Heart left ventricle (tissue), 16 donors: Measurements from ENCODE around the gene TP53I3. TPM values are rescaled to one million over a fixed set of nuclear protein-coding genes. Genes with fewer than 3 reads are reported as not detected.
"Not testable (repeated sequence)": the region's sequence is repeated elsewhere in the genome, so short reads cannot be mapped to it uniquely, and the experiment has no call there.

Source experiments
- ATAC-seq, 4 donors: fragments of 200-7000 bp; cut with Tn5 transposase; one replicate each; pipeline ENCODE4 v1.9.1; 2020 to 2022; ENCODE audit warnings: moderate library complexity in 4 of 4, mild to moderate bottlenecking in 3 of 4, moderate number of reproducible peaks in 1 of 4
- DNase-seq, 5 donors: peaks; one replicate each; pipeline ENCODE4 v3.0.0-alpha.2; 2020
- H3K27ac ChIP-seq, 12 donors: fragments of 200-600 bp; sonication (generic) in 4 of 12; one replicate each; pipeline versions ENCODE4 v1.5.0 to v1.8.0; 2016 to 2022; ENCODE audit warnings: mild to moderate bottlenecking in 2 of 12
- H3K27me3 ChIP-seq, 9 donors: fragments of 200-600 bp; sonication (generic) in 2 of 9; one replicate each; pipeline versions ENCODE4 v1.5.1 to v1.8.0; 2016 to 2022; ENCODE audit warnings: mild to moderate bottlenecking in 3 of 9
- H3K36me3 ChIP-seq, 9 donors: fragments of 200-600 bp; sonication (generic) in 2 of 9; one replicate each; pipeline versions ENCODE4 v1.5.0 to v1.8.0; 2018 to 2022; ENCODE audit warnings: mild to moderate bottlenecking in 2 of 9
- H3K4me1 ChIP-seq, 12 donors: fragments of 200-600 bp; sonication (generic) in 4 of 12; one replicate each; pipeline versions ENCODE4 v1.5.0 to v1.8.0; 2016 to 2022; ENCODE audit warnings: mild to moderate bottlenecking in 3 of 12
- H3K4me3 ChIP-seq, 12 donors: fragments of 200-600 bp; sonication (generic) in 4 of 12; one replicate each; pipeline versions ENCODE4 v1.5.0 to v1.8.0; 2017 to 2022; ENCODE audit warnings: mild to moderate bottlenecking in 9 of 12, moderate library complexity in 4 of 12
- H3K9me3 ChIP-seq, 12 donors: fragments of 200-600 bp; sonication (generic) in 4 of 12; one replicate each; pipeline versions ENCODE4 v1.5.0 to v1.8.0; 2016 to 2022; ENCODE audit warnings: mild to moderate bottlenecking in 1 of 12
- CTCF ChIP-seq, 12 donors: fragments of 200-600 bp; sonication (generic) in 4 of 12; IDR thresholded peaks; one replicate each; pipeline versions ENCODE4 v1.5.0 to v1.8.0; 2018 to 2022; ENCODE audit warnings: antibody characterized with exemption in 12 of 12, mild to moderate bottlenecking in 5 of 12
- POLR2A ChIP-seq, 2 donors: fragments of 450-650 bp; IDR thresholded peaks; one replicate each; pipeline ENCODE4 v1.6.1; 2017; ENCODE audit warnings: antibody characterized with exemption in 2 of 2, mild to moderate bottlenecking in 2 of 2, moderate library complexity in 2 of 2
- WGBS, 4 donors: extraction: QIAGEN DNeasy Blood & Tissue Kit in 2 of 4; methylation state at CpG; one replicate each; pipeline versions ENCODE4 v1.1.5 to v1.1.7; 2013 to 2018; 5-methylcytosine and 5-hydroxymethylcytosine counted together
- intact Hi-C, 10 donors: fragments of 100-400 bp; cut with DNase I; formaldehyde crosslinking; loops; one replicate each; pipeline versions ENCODE4 v1.11.1 to v1.14.2; 2022
- polyA plus RNA-seq, 2 donors: library from polyadenylated mRNA; stranded (reverse); fragments of 200-250 nt; gene quantifications; one replicate each; pipeline ENCODE4 v1.2.3, GENCODE V29; 2013
- total RNA-seq, 9 donors: library from RNA; depleted of rRNA in 2 of 9; stranded (reverse); fragments of >200 nt in 2 of 9; fragmentation: NEBNext Ultra II Directional in 3 of 9; extraction: Animal tissue kit (Norgen Biotek cat#: 25700) in 3 of 9; gene quantifications; one replicate each; pipeline versions ENCODE4 v1.1.0 to v1.2.4, GENCODE V29; 2016 to 2023
- donor health status: ischemic (EF 13 %, LVEDD 7.1; RV severe dilation, severe dysfunction).
- donor health status: healthy with polysubstance abuse.
- donor health status: DM: no; HTN: yes; CAD: no.
- donor health status: DM: no; HTN: no; CAD: no.
- donor health status: ischemic (EF 25% LVEDD 6.9; RV normal size, moderate dysfunction).
- donor health status: ischemic (EF 25% LVEDD 5.7; RV mildly dilated, moderate dysfunction).
- donor health status: healthy.
- donor health status: DM: yes; HTN: yes; CAD: no.
- donor health status: ischemic (EF 35%, LVEDD 5.7; RV mildly dilated, moderate dysfunction).
- donor health status: nonischemic (EF 11% LVEDD 7.7; RV severe dilation, severe dysfunction).
- donor health status: DM: yes; HTN: yes; CAD: no.
- donor health status: PGD.
- donor health status: ischemic (EF 29% LVEDD 5.4; RV normal size, mild dysfunction).
- donor health status: nonischemic (EF 23%, LVEDD 6.1; RV moderate dilation, normal function).

Gene TP53I3
- total and polyA plus RNA-seq, 11 donors: 4.7 to 23.3 (median 13.9) TPM

GRCh38 chr2:24101992-24102391 lies 17.4 kb upstream of the TP53I3 start:
- 71 to 95% (median 84%) methylated on average over 2 of the region's 2 CpGs for WGBS, 4 donors
- Histone ChIP-seq H3K27me3 (no peaks in the 10 kb centered on the region), H3K27ac (no peak overlapping the region), H3K4me1 (peaks cover 0 to 3% (median 0%) of the 10 kb centered on the region in 12 donors), H3K9me3 (peaks cover 0 to 13% (median 0%) of the 10 kb centered on the region in 12 donors), H3K36me3 (peaks cover 0 to 7% (median 0%) of the 10 kb centered on the region in 9 donors), H3K4me3 (no peak overlapping the region)
- TF ChIP-seq CTCF (IDR thresholded peaks at IDR 0.05): no peak
- intact Hi-C loops: no loop called here
- ATAC-seq: no peak
- no peak for DNase-seq

- H3K27me3 ChIP-seq, ATAC-seq, DNase-seq, H3K9me3 ChIP-seq, H3K4me1 ChIP-seq, H3K27ac ChIP-seq, intact Hi-C loops, H3K4me3 ChIP-seq: not testable (repeated sequence)
- peaks cover 0 to 19% (median 7%) of the 10 kb centered on the region in 9 donors for H3K36me3 ChIP-seq
- 91 to 95% (median 92%) methylated on average over 2 of the region's 2 CpGs for WGBS, 4 donors
Observed at GRCh38 chr2:24100732-24101131, 16.1 kb upstream of the TP53I3 start.

GRCh38 chr2:24095171-24095677 lies 10.6 kb upstream of the TP53I3 start:
- H3K36me3 ChIP-seq: peaks cover 0 to 28% (median 12%) of the 10 kb centered on the region in 9 donors
- DNase-seq, H3K27ac ChIP-seq, H3K4me1 ChIP-seq, H3K27me3 ChIP-seq, intact Hi-C loops, H3K9me3 ChIP-seq, H3K4me3 ChIP-seq, ATAC-seq: not testable (repeated sequence)
- WGBS, 4 donors: 76 to 89% (median 83%) methylated on average over 8 to 17 of the region's 17 CpGs

- DNase-seq, H3K27ac ChIP-seq, intact Hi-C loops, ATAC-seq, H3K4me1 ChIP-seq, H3K9me3 ChIP-seq, H3K27me3 ChIP-seq, H3K4me3 ChIP-seq: not testable (repeated sequence)
- H3K36me3 ChIP-seq: peaks cover 0 to 34% (median 17%) of the 10 kb centered on the region in 9 donors
- 96 to 99% (median 98%) methylated on average over 5 of the region's 5 CpGs for WGBS, 4 donors
Observed at GRCh38 chr2:24093270-24093669, 8.6 kb upstream of the TP53I3 start.

- no peak overlapping the region for H3K27ac ChIP-seq
- TF ChIP-seq POLR2A (IDR thresholded peaks at IDR 0.05): no peak
- no peak for TF ChIP-seq CTCF (IDR thresholded peaks at IDR 0.05)
- ATAC-seq (no peak), DNase-seq (no peak)
- no peaks in the 10 kb centered on the region for H3K9me3 ChIP-seq
- H3K36me3 ChIP-seq: peaks cover 0 to 18% (median 6%) of the 10 kb centered on the region in 9 donors
- H3K4me3 ChIP-seq: no peak overlapping the region
- intact Hi-C loops: loop anchor here in 4 of 10 donors (5.0 to 10.0 kb wide), 4 partner anchors 33 to 264 kb away; partner anchors contain the start of genes FAM228B (in 1 of the 4) and PFN4 (in 1 of the 4)
- WGBS, 4 donors: 65 to 93% (median 80%) methylated on average over 2 of the region's 2 CpGs
- peaks cover 0 to 14% (median 6%) of the 10 kb centered on the region in 12 donors for H3K4me1 ChIP-seq
- H3K27me3 ChIP-seq: no peaks in the 10 kb centered on the region
Observed at GRCh38 chr2:24088821-24089359, 4.3 kb upstream of the TP53I3 start.
